NOMO-1 (cell line): ENCODE results near the gene TTC28.

Experiments
- DNase-seq, 2 experiments: peaks; one replicate each; lab custom pipeline; 2025; ENCODE audit not compliant: unreplicated experiment in 2 of 2; lab: John Stamatoyannopoulos, UW

Gene TTC28

GRCh38 chr22:28314959-28315358 is 364.7 kb downstream of the TTC28 start:
- DNase-seq = no peak

GRCh38 chr22:28310299-28310698 is 369.3 kb downstream of the TTC28 start:
- DNase-seq = no peak

GRCh38 chr22:28299753-28300152 is 379.9 kb downstream of the TTC28 start:
- DNase-seq = no peak

GRCh38 chr22:28299309-28299708 is 380.3 kb downstream of the TTC28 start:
- no peak for DNase-seq

- DNase-seq = peak; percentile 10 to 48
These were observed 382.1 kb downstream of the TTC28 start for GRCh38 chr22:28297504-28297903.

DNA sequence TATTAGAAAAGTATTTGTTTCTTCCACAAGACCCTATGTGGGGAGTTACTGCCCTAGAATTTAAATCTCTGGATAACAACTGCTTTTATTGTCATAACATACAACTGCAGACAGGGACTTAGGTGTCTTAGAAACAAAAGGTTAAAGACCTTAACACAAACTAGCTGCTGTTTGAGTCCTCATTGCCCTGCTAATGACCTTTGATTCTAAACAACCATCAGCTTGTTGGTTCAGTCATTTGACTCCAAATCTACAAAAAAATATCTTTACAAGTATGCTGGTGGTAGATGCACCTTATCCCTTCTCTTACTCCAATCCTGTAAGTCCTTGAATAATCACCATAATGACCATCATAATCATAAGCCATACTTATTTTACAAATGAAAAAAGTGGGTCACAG is 383.2 kb downstream of the TTC28 start:
- DNase-seq = no peak

GRCh38 chr22:28283068-28283654 is 396.5 kb downstream of the TTC28 start:
- no peak for DNase-seq

- DNase-seq = peak in 1 of 2 experiments; percentile 72
These were observed 397.1 kb downstream of the TTC28 start for GRCh38 chr22:28282405-28283067.

DNA sequence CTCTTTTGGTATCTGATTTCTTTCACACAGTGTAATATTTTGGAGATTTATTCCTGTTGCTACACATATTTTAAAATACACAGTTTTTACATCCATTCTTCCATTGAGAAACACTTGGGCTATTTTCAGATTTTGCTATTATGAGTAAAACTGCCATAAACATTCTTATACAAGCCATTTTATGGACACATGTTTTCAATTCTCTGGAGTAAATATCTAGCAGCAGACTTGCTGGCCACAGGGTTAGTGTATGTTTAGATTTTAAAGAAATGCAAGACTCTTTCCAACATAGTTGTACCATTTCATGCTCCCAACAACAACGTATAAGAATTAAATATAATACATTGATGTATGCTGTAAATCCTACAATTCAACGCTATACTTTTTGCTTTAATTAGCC is 399.8 kb downstream of the TTC28 start:
- DNase-seq = no peak

GRCh38 chr22:28269277-28269676 is 410.4 kb downstream of the TTC28 start:
- peak in 1 of 2 experiments; percentile 22 for DNase-seq

DNA sequence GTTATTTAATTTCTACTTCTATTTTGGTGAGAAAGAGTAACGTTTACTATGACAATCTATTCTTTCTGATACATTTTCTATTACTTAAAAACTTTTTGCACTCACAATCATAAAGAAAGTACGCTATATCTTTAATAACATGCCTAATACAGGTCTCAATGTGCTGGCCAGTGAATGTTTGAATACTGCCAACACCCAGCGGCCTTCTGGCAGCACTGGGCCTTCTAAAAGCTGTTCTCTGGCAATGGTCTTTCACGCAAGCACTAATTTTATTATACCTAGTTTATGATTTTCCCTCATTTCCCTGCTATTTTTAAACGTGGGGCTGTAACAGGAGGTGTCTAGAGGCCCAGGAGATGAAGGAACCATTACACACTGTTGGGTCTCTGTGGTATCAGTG is 410.8 kb downstream of the TTC28 start:
- DNase-seq = no peak

GRCh38 chr22:28268171-28268570 is 411.5 kb downstream of the TTC28 start:
- DNase-seq = no peak

DNA sequence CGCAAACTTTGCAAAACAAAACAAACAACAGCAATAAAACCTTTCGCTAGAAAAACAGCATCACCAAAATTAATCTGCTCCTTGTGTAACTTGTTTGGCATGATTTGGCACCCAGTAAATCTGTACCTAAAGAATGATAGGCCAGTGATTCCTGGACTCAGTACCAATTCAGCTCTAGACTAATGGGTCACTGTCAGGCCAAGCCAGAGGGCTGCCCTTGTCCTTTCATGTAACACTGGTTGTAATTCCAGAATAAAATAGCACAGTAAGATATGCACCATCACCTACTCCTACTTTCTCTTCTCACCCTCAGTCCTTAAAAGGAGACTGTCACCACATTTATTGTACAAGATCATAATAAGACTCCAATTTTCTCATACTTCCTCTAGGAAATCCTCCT is 419.0 kb downstream of the TTC28 start:
- DNase-seq = no peak

GRCh38 chr22:28259774-28260312 is 419.8 kb downstream of the TTC28 start:
- no peak for DNase-seq

GRCh38 chr22:28254396-28254795 is 425.2 kb downstream of the TTC28 start:
- no peak for DNase-seq

DNA sequence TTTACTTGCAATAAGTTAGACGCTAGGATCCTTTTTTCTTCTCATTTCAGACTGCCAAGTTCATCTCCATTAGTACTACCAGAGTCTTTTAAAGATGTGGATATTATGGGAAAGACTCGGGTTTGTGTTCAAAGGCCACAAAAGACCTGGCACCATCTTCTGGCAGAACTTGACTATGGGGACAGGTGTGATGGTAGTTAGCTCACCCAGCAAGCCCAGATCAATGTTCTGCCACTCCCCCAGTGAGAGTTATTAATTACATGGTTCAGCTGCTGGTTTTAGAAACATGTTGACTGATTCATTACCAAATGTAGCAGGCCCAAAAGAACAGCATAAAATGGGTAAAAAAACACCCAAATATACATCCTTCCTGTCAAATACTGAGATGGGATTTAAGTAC is 427.1 kb downstream of the TTC28 start:
- DNase-seq = no peak

GRCh38 chr22:28250036-28250695 is 429.5 kb downstream of the TTC28 start:
- DNase-seq = no peak

GRCh38 chr22:28249402-28249801 is 430.2 kb downstream of the TTC28 start:
- no peak for DNase-seq

DNA sequence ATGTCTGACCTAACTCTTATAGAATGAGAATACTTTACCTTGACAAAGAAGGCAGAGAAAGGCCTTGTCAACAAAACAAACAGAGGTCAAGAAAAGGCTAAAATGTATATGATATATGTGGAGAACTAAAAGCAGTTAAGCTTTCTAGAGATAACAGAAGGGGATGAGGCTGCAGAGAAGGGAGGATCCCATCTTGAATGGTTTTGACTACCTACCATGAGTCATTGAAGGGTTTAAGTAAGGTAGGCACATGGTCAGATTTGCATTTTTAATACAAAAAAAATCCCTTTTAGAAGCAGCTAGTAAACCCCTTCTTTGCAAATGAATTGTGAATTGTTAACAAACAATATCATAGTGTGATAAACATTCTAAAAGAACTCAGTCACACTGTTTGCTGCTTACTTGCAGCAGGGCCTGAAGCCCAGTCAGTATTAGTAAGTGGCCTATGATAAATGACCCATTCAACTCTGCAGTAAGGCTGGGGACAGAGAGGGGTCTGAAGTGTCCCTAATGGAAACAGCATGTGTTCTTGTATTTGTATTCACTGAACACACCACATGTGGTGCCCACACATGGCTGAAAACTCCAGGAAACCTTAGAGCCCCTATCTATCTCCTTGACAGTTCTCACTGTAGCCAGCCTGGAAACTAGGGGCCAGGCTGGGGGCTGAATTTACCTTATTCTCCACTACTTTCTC is 431.8 kb downstream of the TTC28 start:
- no peak for DNase-seq

DNA sequence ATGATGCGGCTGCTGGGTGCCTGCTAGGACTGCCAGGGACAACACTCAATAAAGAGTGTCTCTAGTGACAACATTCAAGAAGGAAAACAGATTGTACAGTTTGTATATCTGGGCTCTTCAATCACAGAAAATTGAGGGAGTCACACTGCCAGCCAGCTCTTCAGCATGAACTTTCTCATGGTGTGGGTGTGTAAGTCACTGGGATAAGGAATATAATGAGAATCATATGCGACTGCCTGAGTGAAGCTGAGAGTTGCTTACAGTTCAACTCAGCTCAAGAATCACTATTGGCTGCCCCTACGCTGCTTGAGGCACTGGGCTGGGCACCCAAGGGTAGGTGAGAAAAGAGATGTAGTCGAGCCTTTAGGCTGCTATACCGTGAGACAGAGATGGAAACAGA is 432.5 kb downstream of the TTC28 start:
- DNase-seq = no peak

DNA sequence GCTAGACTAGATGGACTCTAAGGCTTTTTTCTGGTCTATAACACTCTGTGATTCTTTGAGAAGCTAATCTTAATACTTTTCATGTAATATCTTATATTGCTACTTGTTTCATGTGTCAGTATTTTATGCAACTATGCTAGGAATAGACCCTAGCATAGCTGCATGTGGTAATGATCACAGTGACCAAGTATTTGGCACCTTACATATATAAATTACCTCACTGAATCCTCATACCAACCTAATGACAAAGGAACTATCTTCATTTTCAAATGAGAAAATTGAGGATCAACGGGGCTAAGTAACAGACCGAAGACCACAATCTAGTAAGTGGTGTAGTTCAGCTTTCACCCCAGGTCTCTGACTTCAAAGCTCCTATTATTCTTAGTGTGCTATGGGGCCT is 433.2 kb downstream of the TTC28 start:
- no peak for DNase-seq
